ENCODE data around the gene TMEM80.

Gene TMEM80

GRCh38 chr11:704228-704674 is 8.6 kb downstream of the TMEM80 start:
- Histone ChIP-seq H3K27me3 (ENCODE audit: control insufficient read depth in 1 of 2, insufficient read depth in 1 of 2, low read length in 2 of 2) (no peaks in the 10 kb centered on the region), H3K14ac (ENCODE audit: low read length in 2 of 2) (no peak overlapping the region), H3K27ac (ENCODE audit: low read length, poor library complexity, severe bottlenecking) (peak overlapping the region; percentile 3), H4K8ac (ENCODE audit: low read length) (no peak overlapping the region), H3K36me3 (ENCODE audit: control insufficient read depth in 1 of 2, insufficient read depth in 2 of 2, low read depth in 1 of 2, low read length in 2 of 2) (peaks cover 35 to 51% of the 10 kb centered on the region in 2 experiments), H3K4me2 (ENCODE audit: low read length, poor library complexity, severe bottlenecking) (no peak overlapping the region), H2AFZ (ENCODE audit: low read depth, low read length) (no peak overlapping the region), H3K18ac (ENCODE audit: low read depth in 1 of 2, low read length in 2 of 2) (no peak overlapping the region), H3K79me1 (replicated peaks; ENCODE audit: low read length, poor library complexity, severe bottlenecking) (peaks cover 7% of the 10 kb centered on the region), H2BK120ac (ENCODE audit: low read depth, low read length) (no peak overlapping the region), H3K4me1 (ENCODE audit: control insufficient read depth, insufficient read depth, low read depth, low read length) (peaks cover 63% of the 10 kb centered on the region), H2BK15ac (ENCODE audit: low read depth, poor library complexity, severe bottlenecking) (no peak overlapping the region), H4K91ac (ENCODE audit: low read length) (peak overlapping the region; percentile 35), H2BK5ac (ENCODE audit: low read depth, low read length, poor library complexity, severe bottlenecking) (no peak overlapping the region), H3K9me3 (ENCODE audit: control insufficient read depth, low read length) (no peaks in the 10 kb centered on the region), H2BK12ac (ENCODE audit: low read length in 2 of 2) (no peak overlapping the region), H3K4me3 (ENCODE audit: insufficient read depth in 1 of 2, low read depth in 1 of 2, low read length in 2 of 2) (no peak overlapping the region), H3K23ac (ENCODE audit: low read length in 2 of 2) (no peak overlapping the region), H2AK5ac (ENCODE audit: low read length, severe bottlenecking) (peak overlapping the region; percentile 50), H3K9ac (ENCODE audit: low read length) (peak overlapping the region; percentile 54), H3K4ac (ENCODE audit: low read depth in 1 of 2, low read length in 2 of 2) (no peak overlapping the region)
- no peak for DNase-seq
- 94% methylated on average over 17 of the region's 18 CpGs for WGBS

GRCh38 chr11:704781-705645 is 9.4 kb downstream of the TMEM80 start:
- peak overlapping the region; percentile 23 for H2BK15ac ChIP-seq (ENCODE audit: low read depth, poor library complexity, severe bottlenecking)
- H3K4ac ChIP-seq (ENCODE audit: low read depth in 1 of 2, low read length in 2 of 2): no peak overlapping the region
- peak overlapping the region; percentile 61 for H3K4me2 ChIP-seq (ENCODE audit: low read length, poor library complexity, severe bottlenecking)
- peak overlapping the region; percentile 72 for H2AK5ac ChIP-seq (ENCODE audit: low read length, severe bottlenecking)
- H3K27ac ChIP-seq (ENCODE audit: low read length, poor library complexity, severe bottlenecking): peak overlapping the region; percentile 47
- H3K23ac ChIP-seq (ENCODE audit: low read length in 2 of 2): peak overlapping the region in 1 of 2 experiments; percentile 76
- WGBS: 88% methylated on average over 26 of the region's 27 CpGs
- H3K9me3 ChIP-seq (ENCODE audit: control insufficient read depth, low read length): no peaks in the 10 kb centered on the region
- H3K18ac ChIP-seq (ENCODE audit: low read depth in 1 of 2, low read length in 2 of 2): peak overlapping the region; percentile 44 to 56
- H3K36me3 ChIP-seq (ENCODE audit: control insufficient read depth in 1 of 2, insufficient read depth in 2 of 2, low read depth in 1 of 2, low read length in 2 of 2): peaks cover 30 to 54% of the 10 kb centered on the region in 2 experiments
- peak overlapping the region; percentile 84 for H2BK5ac ChIP-seq (ENCODE audit: low read depth, low read length, poor library complexity, severe bottlenecking)
- peak overlapping the region in 1 of 2 experiments; percentile 57 for H3K14ac ChIP-seq (ENCODE audit: low read length in 2 of 2)
- no peak for DNase-seq
- H3K4me3 ChIP-seq (ENCODE audit: insufficient read depth in 1 of 2, low read depth in 1 of 2, low read length in 2 of 2): peak overlapping the region; percentile 73 to 81
- peaks cover 8% of the 10 kb centered on the region for H3K79me1 ChIP-seq (replicated peaks; ENCODE audit: low read length, poor library complexity, severe bottlenecking)
- H2AFZ ChIP-seq (ENCODE audit: low read depth, low read length): no peak overlapping the region
- peak overlapping the region; percentile 8 for H4K8ac ChIP-seq (ENCODE audit: low read length)
- no peaks in the 10 kb centered on the region for H3K27me3 ChIP-seq (ENCODE audit: control insufficient read depth in 1 of 2, insufficient read depth in 1 of 2, low read length in 2 of 2)
- peak overlapping the region; percentile 77 for H3K9ac ChIP-seq (ENCODE audit: low read length)
- H4K91ac ChIP-seq (ENCODE audit: low read length): peak overlapping the region; percentile 85
- peaks cover 66% of the 10 kb centered on the region for H3K4me1 ChIP-seq (ENCODE audit: control insufficient read depth, insufficient read depth, low read depth, low read length)
- no peak overlapping the region for H2BK120ac ChIP-seq (ENCODE audit: low read depth, low read length)
- H2BK12ac ChIP-seq (ENCODE audit: low read length in 2 of 2): peak overlapping the region in 1 of 2 experiments; percentile 45

- Histone ChIP-seq H3K14ac (ENCODE audit: low read length in 2 of 2) (peak within 1 kb of the TSS in 1 of 2 experiments; percentile 97), H3K9me3 (ENCODE audit: control insufficient read depth, low read length) (no peaks in the 10 kb centered on the region), H2BK5ac (ENCODE audit: low read depth, low read length, poor library complexity, severe bottlenecking) (peak within 1 kb of the TSS; percentile 98), H3K27me3 (ENCODE audit: control insufficient read depth in 1 of 2, insufficient read depth in 1 of 2, low read length in 2 of 2) (no peaks in the 10 kb centered on the region), H2AK5ac (ENCODE audit: low read length, severe bottlenecking) (peak within 1 kb of the TSS; percentile 99), H3K4ac (ENCODE audit: low read depth in 1 of 2, low read length in 2 of 2) (peak within 1 kb of the TSS; percentile 61 to 94), H2BK12ac (ENCODE audit: low read length in 2 of 2) (peak within 1 kb of the TSS; percentile 52 to 96), H4K91ac (ENCODE audit: low read length) (peak within 1 kb of the TSS; percentile 95), H3K9ac (ENCODE audit: low read length) (peak within 1 kb of the TSS; percentile 92), H3K4me1 (ENCODE audit: control insufficient read depth, insufficient read depth, low read depth, low read length) (peaks cover 74% of the 10 kb centered on the region), H2AFZ (ENCODE audit: low read depth, low read length) (peak within 1 kb of the TSS; percentile 87), H3K27ac (ENCODE audit: low read length, poor library complexity, severe bottlenecking) (peak within 1 kb of the TSS; percentile 99), H4K8ac (ENCODE audit: low read length) (peak within 1 kb of the TSS; percentile 96), H2BK120ac (ENCODE audit: low read depth, low read length) (peak within 1 kb of the TSS; percentile 92), H3K4me2 (ENCODE audit: low read length, poor library complexity, severe bottlenecking) (peak within 1 kb of the TSS; percentile 79), H3K36me3 (ENCODE audit: control insufficient read depth in 1 of 2, insufficient read depth in 2 of 2, low read depth in 1 of 2, low read length in 2 of 2) (peaks cover 23 to 62% of the 10 kb centered on the region in 2 experiments), H2BK15ac (ENCODE audit: low read depth, poor library complexity, severe bottlenecking) (peak within 1 kb of the TSS; percentile 75), H3K18ac (ENCODE audit: low read depth in 1 of 2, low read length in 2 of 2) (peak within 1 kb of the TSS; percentile 80 to 99), H3K4me3 (ENCODE audit: insufficient read depth in 1 of 2, low read depth in 1 of 2, low read length in 2 of 2) (peak within 1 kb of the TSS; percentile 73 to 83), H3K23ac (ENCODE audit: low read length in 2 of 2) (peak within 1 kb of the TSS in 1 of 2 experiments; percentile 76), H3K79me1 (replicated peaks; ENCODE audit: low read length, poor library complexity, severe bottlenecking) (peaks cover 12% of the 10 kb centered on the region)
- no peak for DNase-seq
- WGBS: 25% methylated on average over 44 of the region's 90 CpGs
Observed at GRCh38 chr11:705646-706438, 10.2 kb downstream of the TMEM80 start, which contains the start of gene EPS8L2. TSS of gene EPS8L2 (plus strand) at chr11:706231. CDS start at chr11:709408, 3,177 bp downstream.
